Measurements from ENCODE around the gene LRRC73.
"Not testable (repeated sequence)": the region's sequence is repeated elsewhere in the genome, so short reads cannot be mapped to it uniquely, and the experiment has no call there.

LRRC73 gene

GRCh38 chr6:43509984-43510826 is at the start of gene LRRC73:
TSS of gene LRRC73 (minus strand) at chr6:43510346. CDS start at chr6:43509785, 561 bp downstream.
- DNase-seq = no peak

- DNase-seq = no peak
Observed at GRCh38 chr6:43559328-43559727, 49.2 kb upstream of the LRRC73 start.

- DNase-seq = not testable (repeated sequence)
Observed at GRCh38 chr6:43557620-43558019, 47.5 kb upstream of the LRRC73 start.

- DNase-seq = no peak
Observed at GRCh38 chr6:43547222-43547621, 37.1 kb upstream of the LRRC73 start.

GRCh38 chr6:43544461-43544860 is 34.3 kb upstream of the LRRC73 start:
- DNase-seq = no peak

- DNase-seq = no peak
Observed at GRCh38 chr6:43541774-43542471, 31.8 kb upstream of the LRRC73 start.

- no peak for DNase-seq
Observed at GRCh38 chr6:43540507-43540906, 30.4 kb upstream of the LRRC73 start.

GRCh38 chr6:43539409-43539808 is 29.3 kb upstream of the LRRC73 start:
- not testable (repeated sequence) for DNase-seq

GRCh38 chr6:43538986-43539385 is 28.8 kb upstream of the LRRC73 start:
- DNase-seq = not testable (repeated sequence)

GRCh38 chr6:43532201-43532600 is 22.1 kb upstream of the LRRC73 start:
- no peak for DNase-seq

GRCh38 chr6:43524483-43524961 is 14.4 kb upstream of the LRRC73 start:
- DNase-seq = no peak

- DNase-seq = no peak
Observed at GRCh38 chr6:43523284-43523683, 13.1 kb upstream of the LRRC73 start.

GRCh38 chr6:43522547-43523261 is 12.6 kb upstream of the LRRC73 start:
- DNase-seq = no peak

GRCh38 chr6:43521836-43522235 is 11.7 kb upstream of the LRRC73 start:
- no peak for DNase-seq

- no peak for DNase-seq
Observed at GRCh38 chr6:43520097-43520496, 10.0 kb upstream of the LRRC73 start.

- no peak for DNase-seq
Observed at GRCh38 chr6:43517505-43518357, 7.6 kb upstream of the LRRC73 start.

GRCh38 chr6:43516697-43517504 is 6.8 kb upstream of the LRRC73 start, which contains the start of the genes POLR1C and YIPF3:
TSS of gene POLR1C (plus strand) at chr6:43517089. CDS start at chr6:43517110, 21 bp downstream.
TSS of gene YIPF3 (minus strand) at chr6:43516926. CDS start at chr6:43516807, 119 bp downstream.
- no peak for DNase-seq

GRCh38 chr6:43516367-43516696 is 6.2 kb upstream of the LRRC73 start:
- DNase-seq = no peak

GRCh38 chr6:43515808-43516207 is 5.7 kb upstream of the LRRC73 start:
- no peak for DNase-seq

GRCh38 chr6:43511824-43512415 is 1.8 kb upstream of the LRRC73 start:
- no peak for DNase-seq

GRCh38 chr6:43510827-43511163 is 649 bp upstream of the LRRC73 start:
- DNase-seq = no peak

Data from cortex of kidney (tissue), 1 donor.